Fibroblast of villous mesenchyme (primary cell): ENCODE measurements around the gene IPO4. TPM values are rescaled to one million over a fixed set of nuclear protein-coding genes. Genes with fewer than 3 reads are reported as not detected.

Source experiments
- DNase-seq: peaks from one replicate; pipeline ENCODE4 v3.0.0-alpha.2; 2010; ENCODE audit warnings: low read depth
- H3K4me3 ChIP-seq: 2 replicates; pipeline ENCODE4 v1.5.1; 2011; ENCODE audit warnings: low read depth, mild to moderate bottlenecking, low read length
- total RNA-seq: library from RNA; depleted of rRNA; stranded (reverse); fragments of >200 nt; gene quantifications from 2 replicates; pipeline ENCODE4 v1.2.3, GENCODE V29; 2012
- TF ChIP-seq, protein P1 (sequence below): IDR thresholded peaks from 2 replicates; pipeline ENCODE4 v1.5.1; 2012; ENCODE audit warnings: low read depth, mild to moderate bottlenecking, low read length; ENCODE audit not compliant: insufficient read depth

Gene IPO4
- total RNA-seq, 1 donor = 41.9 TPM

DNA sequence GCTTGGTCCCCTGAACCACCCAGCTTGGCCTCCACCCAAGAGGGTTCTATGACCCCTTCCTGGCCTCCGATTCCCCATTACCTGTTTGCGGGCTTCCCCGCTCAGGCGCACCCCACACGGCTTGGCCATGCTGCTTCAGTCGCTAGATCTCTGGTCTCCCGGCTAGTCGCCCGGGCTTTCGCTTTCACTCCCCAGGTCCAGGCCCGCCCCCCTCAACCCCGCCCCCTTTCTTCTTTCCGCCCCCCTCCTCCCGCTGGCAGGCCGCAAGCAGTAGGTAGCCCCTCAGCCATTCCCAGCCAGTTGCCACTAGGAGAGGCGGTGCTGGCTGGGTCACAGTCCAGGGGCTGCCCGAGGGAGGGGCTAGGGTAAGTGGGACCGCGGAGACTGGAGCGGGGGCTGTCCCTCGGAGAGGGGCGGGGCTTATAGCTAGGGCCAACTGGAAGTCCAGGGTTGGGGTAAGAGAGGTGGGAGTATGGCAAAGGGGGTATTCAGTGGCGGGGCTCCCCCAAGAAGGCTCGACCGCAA is 42.1 kb downstream of the IPO4 start, which contains the start of gene PSME2:
Gene PSME2, minus strand, starts transcription at position 158 of the 525 bp plus-strand sequence. Its CDS starts 29 bp downstream, at position 129.
- peak within 1 kb of the TSS; percentile 87 for H3K4me3 ChIP-seq
- peak; percentile 98 for DNase-seq

DNA sequence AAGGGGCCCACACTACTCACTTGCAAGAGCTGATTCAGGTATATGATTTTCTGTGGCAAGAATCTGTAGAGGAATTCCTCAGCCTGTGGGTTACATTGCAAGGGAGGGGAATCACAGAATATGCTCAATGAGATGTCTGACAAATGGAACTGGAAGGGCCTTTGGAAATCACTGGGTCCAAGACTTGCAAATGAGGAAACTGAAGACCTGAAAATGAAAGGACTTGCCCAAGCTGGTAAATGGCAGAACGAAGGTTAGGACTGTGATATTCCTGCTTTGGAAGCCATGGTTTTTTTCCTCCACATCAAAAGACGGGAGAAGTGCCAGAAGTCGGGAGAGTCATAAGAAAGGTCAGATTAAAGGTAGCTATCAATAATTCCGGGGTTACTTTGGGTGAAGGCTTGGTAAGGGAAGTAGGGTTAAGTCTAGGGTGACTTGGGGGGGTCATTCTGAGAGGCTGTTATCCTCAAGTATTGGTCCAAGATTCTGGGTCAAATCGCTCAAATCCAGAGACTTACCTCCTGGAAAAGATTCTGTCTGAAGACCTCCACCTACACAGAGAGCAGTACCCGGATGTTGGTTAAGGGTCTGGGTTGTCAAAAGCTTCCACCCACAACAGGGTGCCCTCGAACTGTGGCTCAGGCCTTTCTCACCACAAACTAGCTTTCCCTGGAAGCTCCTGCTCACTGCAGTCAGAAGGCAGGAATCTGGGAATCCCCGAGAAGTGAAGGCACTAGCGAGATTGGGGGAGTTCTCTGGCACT is 42.7 kb downstream of the IPO4 start:
- DNase-seq = peak; percentile 12
- TF ChIP-seq, protein P1, sequence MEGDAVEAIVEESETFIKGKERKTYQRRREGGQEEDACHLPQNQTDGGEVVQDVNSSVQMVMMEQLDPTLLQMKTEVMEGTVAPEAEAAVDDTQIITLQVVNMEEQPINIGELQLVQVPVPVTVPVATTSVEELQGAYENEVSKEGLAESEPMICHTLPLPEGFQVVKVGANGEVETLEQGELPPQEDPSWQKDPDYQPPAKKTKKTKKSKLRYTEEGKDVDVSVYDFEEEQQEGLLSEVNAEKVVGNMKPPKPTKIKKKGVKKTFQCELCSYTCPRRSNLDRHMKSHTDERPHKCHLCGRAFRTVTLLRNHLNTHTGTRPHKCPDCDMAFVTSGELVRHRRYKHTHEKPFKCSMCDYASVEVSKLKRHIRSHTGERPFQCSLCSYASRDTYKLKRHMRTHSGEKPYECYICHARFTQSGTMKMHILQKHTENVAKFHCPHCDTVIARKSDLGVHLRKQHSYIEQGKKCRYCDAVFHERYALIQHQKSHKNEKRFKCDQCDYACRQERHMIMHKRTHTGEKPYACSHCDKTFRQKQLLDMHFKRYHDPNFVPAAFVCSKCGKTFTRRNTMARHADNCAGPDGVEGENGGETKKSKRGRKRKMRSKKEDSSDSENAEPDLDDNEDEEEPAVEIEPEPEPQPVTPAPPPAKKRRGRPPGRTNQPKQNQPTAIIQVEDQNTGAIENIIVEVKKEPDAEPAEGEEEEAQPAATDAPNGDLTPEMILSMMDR = no peak
- H3K4me3 ChIP-seq = peak overlapping the region; percentile 87

More for the DNA sequence above, 42.1 kb downstream of the IPO4 start, which contains the start of gene PSME2:
- TF ChIP-seq, protein P1 = no peak

DNA sequence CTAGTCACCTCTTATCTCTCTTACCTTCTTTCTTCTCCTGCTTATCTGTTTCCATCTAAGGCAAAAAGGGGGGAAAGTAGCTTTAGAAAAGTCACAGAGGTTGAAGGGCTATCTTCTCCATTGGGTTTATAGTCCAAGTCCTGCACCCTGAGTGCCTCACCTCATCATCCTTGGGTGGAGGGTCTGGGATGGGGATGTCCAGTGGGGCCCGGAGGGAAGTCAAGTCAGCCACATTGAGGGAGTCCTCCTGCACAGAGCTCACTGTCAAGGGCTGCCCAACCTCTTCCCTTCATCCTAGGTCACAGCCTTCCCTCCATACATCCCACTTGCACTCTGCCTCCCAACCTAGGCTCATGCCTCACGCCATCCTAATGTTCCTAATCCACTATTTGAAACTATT is 43.4 kb downstream of the IPO4 start:
- DNase-seq = no peak
- H3K4me3 ChIP-seq = peak overlapping the region; percentile 87
- TF ChIP-seq, protein P1 = no peak

DNA sequence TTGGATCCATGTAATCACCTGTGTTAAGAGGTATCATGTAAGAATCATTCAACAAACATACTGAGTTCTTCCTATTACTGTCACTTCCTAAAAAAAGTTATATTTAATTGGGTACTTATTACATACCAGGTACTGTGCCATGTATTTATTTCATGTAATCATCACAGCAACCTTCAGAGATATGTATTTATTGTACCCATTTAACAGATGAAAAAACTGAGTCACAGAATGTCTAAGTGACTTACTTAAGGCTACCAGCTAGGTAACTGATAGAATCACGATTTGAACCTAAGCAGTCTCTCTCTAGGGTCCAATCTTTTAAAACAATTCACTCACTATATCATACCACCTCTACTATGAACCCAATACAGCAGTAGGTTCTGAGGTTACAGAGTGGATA is 44.2 kb downstream of the IPO4 start:
- no peak for DNase-seq
- TF ChIP-seq, protein P1 = no peak
- H3K4me3 ChIP-seq = no peak overlapping the region

DNA sequence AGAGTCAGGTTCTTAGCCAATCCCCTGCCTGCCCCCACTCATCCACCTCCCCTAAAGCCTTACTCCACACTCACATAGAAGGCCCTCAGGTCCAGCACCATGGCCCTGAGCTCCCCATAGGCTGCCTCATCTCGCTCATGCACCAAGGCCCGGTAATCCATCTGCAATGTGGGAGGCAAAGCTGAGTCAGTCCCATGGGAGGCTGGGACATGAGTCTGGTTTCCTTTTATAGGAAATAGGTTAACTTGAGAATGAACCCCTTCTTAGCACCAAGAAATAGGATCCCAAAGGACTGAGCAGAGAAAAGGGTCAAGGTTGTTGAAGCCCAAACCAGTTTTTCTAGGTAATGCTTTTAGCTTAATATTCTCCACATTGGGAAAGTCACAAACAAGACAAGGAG is 45.1 kb downstream of the IPO4 start:
- H3K4me3 ChIP-seq = no peak overlapping the region
- DNase-seq = peak; percentile 16
- TF ChIP-seq, protein P1 = no peak

DNA sequence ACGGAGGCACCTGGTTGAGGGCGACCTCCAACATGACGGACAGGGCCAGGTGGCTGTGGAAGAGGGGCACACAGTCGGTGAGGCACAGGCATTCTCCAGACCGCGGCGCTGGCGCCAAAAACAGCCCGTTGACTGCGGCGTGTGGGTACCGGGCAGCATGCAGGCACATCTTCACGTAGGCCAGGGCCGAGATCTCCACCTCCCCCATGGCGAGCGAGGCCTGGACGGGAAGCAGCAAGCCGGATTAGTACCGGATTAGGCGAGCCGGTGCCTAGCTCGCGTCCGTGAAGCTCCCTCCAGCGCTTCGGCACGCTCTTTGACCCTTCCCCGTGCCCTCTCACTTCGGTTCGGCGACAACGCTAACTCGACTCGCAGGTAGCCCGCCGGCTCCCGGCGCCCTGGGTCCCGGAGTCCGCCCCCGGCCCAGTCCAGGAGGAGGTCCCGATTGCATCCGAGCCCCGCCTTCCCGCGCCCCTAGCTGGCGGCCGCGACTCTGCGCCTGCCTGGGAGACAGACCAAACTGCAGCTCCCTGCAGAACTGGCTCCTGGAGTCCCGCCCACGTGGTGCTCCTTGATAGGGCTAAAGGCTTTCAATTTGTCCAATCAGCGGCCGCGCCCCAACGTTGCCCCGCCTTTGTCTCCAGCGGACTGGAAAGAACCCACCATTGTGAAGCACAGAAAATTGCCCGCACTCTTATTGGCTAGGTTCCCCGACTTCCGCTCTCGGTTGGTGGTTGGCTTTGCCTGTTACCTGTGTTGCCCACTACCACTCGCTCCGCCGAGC is 47.3 kb downstream of the IPO4 start, which contains the start of gene EMC9:
Gene EMC9, minus strand, starts transcription at position 495 of the 784 bp plus-strand sequence. Its CDS starts 287 bp downstream, at position 208.
- peak; percentile 100 for DNase-seq
- H3K4me3 ChIP-seq = peak within 1 kb of the TSS; percentile 94
- TF ChIP-seq, protein P1 = peak; percentile 37
